Endothelial cell of umbilical vein (primary cell): ENCODE measurements around the gene TRIM69.

ENCODE experiments used
- CTCF ChIP-seq, 2 donors: IDR thresholded peaks; 1 replicate in 1 of 2; 2 replicates in 1 of 2; pipeline ENCODE4 v1.5.1; 2011; ENCODE audit warnings: low read length in 2 of 2, mild to moderate bottlenecking in 2 of 2, moderate library complexity in 2 of 2, control low read depth in 1 of 2, inconsistent platforms in 1 of 2, low read depth in 1 of 2; ENCODE audit not compliant: insufficient read depth in 1 of 2; ENCODE audit errors: extremely low read depth in 1 of 2
- EZH2 ChIP-seq: IDR thresholded peaks from 2 replicates; pipeline ENCODE4 v1.6.1; 2012; ENCODE audit warnings: borderline replicate concordance, low read depth, mild to moderate bottlenecking, moderate library complexity, low read length, inconsistent platforms; ENCODE audit not compliant: severe bottlenecking
- POLR2A ChIP-seq: IDR thresholded peaks from 2 replicates; pipeline ENCODE4 v1.6.1; 2012; ENCODE audit warnings: low read depth, mild to moderate bottlenecking, control low read depth, low read length
- POLR2AphosphoS5 ChIP-seq: IDR thresholded peaks from 2 replicates; pipeline ENCODE4 v1.6.1; 2012; ENCODE audit warnings: low read depth, mild to moderate bottlenecking, control low read depth, low read length, moderate library complexity; ENCODE audit not compliant: insufficient read depth
- TF ChIP-seq, protein P1 (sequence below): IDR thresholded peaks from 2 replicates; pipeline ENCODE4 v1.6.1; 2011; ENCODE audit not compliant: insufficient read depth, insufficient read length

DNA sequence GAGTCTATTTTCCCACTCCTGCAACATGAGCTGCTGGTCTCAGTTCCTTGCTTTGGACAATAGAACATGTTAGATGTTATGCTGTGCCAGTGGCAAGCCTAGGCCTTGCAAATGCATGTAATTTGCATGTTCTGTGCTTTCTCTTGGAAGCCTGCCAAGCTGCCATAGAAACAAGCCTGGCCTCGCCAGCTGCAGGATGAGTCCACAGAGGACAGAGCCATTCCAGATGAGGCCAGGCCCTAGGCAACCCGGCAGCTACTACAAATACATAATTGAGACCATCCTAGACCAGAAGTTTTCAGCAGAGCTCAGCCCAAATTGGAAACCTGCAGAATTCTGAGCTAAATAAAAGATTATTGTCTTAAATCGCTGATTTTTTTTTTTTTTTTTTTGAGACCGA is 39.6 kb downstream of the TRIM69 start:
- TF ChIP-seq CTCF (IDR thresholded peaks at IDR 0.05; ENCODE audit: extremely low read depth in 1 of 2, insufficient read depth in 1 of 2, low read depth in 1 of 2, low read length in 2 of 2): no peak
- no peak for TF ChIP-seq EZH2
- TF ChIP-seq, protein P1, sequence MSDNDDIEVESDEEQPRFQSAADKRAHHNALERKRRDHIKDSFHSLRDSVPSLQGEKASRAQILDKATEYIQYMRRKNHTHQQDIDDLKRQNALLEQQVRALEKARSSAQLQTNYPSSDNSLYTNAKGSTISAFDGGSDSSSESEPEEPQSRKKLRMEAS: no peak
- no peak for TF ChIP-seq POLR2AphosphoS5
- no peak for TF ChIP-seq POLR2A
